Measurements from ENCODE around the gene SH2D5.
"Not testable (repeated sequence)": the region's sequence is repeated elsewhere in the genome, so short reads cannot be mapped to it uniquely, and the experiment has no call there.

The SH2D5 gene

GRCh38 chr1:20728371-20729154 is 3.9 kb downstream of the SH2D5 start:
- DNase-seq = no peak

DNA sequence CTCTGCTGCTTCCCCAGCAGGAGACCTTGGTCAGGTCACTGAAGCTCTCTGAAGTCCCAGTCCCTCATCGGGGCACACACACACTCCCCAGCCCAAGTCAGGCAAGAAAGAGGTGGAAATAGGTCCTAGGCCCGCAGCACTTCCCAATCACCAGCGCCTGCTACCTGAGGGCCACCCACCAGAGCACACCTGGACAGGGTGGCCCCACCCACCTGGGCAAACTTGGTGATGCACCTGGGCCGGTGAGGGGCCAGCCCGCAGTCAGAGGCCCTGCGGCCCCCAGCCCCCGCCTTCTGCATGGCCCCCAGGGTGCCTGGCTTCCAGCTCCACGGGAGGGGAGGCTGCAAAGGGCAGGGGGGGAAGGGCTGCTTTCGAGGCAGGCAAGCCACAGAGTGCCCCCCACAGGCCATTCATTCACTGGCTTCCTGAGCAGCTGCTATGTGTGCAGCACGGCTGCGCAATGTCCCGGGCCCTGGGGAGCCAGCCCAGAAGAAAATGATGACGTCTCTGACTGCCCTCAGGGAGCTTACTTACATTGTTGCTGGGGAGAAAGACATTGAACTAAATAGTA is 4.7 kb downstream of the SH2D5 start:
- DNase-seq = no peak

DNA sequence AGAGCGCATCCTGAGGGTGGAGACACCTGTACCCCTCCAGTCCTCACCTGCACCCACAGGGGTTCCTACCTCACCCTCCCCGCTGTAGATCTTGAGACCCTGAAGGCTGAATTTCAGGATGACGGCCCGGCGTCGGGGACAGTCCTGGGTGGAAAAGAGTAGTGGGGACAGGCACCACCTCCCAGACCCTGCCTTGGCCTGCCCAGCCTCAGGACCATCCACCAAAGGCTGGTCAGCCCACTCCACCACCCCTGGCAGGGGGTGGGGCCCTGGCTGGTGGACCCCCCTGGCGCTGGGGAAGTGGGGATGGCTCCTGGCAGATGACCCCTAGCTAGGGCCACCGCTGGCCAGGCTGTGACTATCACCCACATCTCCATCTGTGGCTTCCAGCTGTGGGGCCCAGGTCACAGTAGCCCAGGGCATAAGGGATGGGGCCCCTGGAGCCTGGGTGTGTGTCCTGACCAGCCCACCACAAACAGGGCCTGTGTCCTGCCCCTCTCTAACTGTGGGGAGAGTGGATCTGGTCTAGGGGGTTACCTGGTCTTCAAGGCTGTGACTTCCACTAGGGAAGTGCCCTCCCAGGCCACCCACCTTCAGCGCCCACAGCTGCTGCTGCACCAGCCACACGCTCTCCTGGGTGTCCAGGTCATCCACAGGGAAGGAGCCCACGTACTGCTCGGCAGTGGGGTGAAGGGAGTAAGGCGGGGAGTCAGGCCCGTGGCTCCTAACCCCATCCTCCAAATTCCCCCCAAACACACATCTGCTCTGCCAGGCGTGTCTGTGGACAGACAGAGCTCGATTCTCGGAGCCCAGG is 5.4 kb downstream of the SH2D5 start:
- DNase-seq = no peak

- no peak for DNase-seq
These were observed 6.2 kb downstream of the SH2D5 start for GRCh38 chr1:20726118-20726911.

GRCh38 chr1:20725189-20726117 is 7.0 kb downstream of the SH2D5 start:
- DNase-seq = no peak

- DNase-seq = no peak
These were observed 7.9 kb downstream of the SH2D5 start for GRCh38 chr1:20724364-20725188.

GRCh38 chr1:20723537-20724363 is 8.8 kb downstream of the SH2D5 start:
- DNase-seq = no peak

- no peak for DNase-seq
These were observed 9.4 kb downstream of the SH2D5 start for GRCh38 chr1:20723159-20723536.

DNA sequence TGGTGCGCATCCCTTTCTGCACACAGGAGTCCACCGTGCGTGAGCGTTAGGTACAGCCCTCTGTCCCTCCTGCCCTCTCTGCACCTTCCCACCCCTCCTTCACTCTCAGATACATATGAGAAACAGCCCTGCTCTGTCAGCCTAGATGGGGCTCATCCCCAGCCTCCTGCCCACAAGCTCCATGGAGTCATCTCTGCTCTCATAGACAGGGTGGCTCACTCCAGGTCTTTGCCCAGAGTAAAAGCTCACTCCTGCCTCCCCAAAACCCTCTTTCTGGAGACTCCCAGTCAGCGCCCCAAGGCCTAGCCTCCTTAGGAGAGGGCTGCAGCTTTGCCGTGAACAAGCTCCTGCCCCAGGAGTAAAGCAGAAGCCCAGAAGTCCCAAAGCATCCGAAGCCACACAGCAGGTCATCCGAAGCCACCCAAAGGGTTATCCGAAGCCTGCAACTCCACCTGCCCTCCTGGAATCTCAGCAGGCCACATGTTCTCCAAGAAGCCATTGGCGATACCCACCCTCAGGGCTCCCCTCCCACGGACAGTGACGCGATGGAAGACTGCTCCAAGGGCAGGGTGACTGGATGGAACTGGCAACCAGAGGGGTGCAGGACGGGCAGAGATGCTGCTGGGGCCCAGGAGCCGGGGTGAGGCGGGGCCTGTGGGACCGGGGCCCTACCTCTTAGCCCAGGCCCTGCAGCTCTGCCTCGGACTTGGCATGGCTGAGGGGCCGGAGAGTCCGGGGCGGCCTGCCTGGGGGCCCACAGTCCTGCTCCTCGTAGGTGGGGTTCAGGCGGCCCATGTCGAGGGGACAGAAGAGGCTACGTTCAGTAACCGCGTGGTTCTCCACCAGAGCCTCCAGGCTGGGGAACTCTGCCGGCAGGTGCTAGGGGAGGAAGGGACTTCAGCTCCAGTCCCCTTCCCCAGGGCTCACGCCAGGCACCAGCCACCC is 11.1 kb downstream of the SH2D5 start:
- no peak for DNase-seq

GRCh38 chr1:20720631-20721091 is 11.8 kb downstream of the SH2D5 start:
- no peak for DNase-seq

GRCh38 chr1:20719871-20720620 is 12.5 kb downstream of the SH2D5 start:
- no peak for DNase-seq

DNA sequence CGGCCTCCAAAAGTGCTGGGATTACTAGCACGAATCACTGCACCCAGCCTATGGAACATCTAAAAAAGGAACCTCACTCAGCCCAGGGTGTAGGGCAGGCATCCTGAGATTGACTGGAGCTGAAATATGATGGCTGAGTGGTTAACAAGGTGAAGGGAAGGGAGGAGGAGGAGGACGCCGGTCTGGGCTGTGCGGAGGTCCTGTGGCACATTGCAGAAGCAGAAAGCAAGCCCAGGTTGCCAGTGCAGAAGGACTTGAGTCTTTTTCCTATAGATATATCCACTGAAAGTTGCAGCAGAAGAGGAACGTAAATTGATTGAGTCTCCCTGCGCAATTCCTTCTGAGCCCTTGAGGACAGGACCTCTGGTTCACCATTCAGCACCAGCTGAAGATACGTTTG is 13.2 kb downstream of the SH2D5 start:
- no peak for DNase-seq

DNA sequence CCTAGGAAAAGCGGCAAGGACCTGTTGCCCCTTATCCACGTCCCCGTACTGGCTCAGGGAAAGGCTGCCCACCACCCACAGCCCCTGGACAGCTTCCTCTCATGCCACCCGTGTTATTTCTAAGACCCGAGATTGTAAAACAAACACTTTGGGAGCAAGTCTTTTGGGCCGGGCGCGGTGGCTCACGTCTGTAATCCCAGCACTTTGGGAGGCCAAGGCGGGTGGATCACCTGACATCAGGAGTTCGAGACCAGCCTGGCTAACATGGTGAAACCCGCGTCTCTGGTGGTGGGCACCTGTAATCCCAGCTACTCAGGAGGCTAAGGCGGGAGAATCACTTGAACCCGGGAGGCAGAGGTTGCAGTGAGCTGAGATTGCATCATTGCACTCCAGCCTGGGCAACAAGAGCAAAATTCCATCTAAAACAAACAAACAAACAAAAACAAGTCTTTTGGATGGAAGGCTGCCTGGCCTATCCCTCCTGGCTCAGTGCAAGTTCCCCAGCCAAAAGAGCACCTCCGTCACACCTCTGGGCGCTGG is 14.1 kb downstream of the SH2D5 start:
- not testable (repeated sequence) for DNase-seq

- DNase-seq = peak in 46 of 58 donors; percentile 10 to 75 (median 46)
These were observed 14.8 kb downstream of the SH2D5 start, which contains the start of gene KIF17 for GRCh38 chr1:20717452-20718342. KIF17 (minus strand) TSS chr1:20718007; CDS start chr1:20717706, 301 bp downstream.

- no peak for DNase-seq
These were observed 16.3 kb downstream of the SH2D5 start for GRCh38 chr1:20716232-20716631.

Data from anterior cingulate cortex (tissue), 58 donors.